Measurements from ENCODE around the gene PAIP1.
"Not testable (repeated sequence)": the region's sequence is repeated elsewhere in the genome, so short reads cannot be mapped to it uniquely, and the experiment has no call there.

Gene PAIP1

GRCh38 chr5:43514816-43515677 lies 41.8 kb downstream of the PAIP1 start, which contains the start of gene C5orf34:
TSS of gene C5orf34 (minus strand) at chr5:43515148. CDS start at chr5:43509339, 5,809 bp downstream.
- DNase-seq, result peak; percentile 97

- no peak for DNase-seq
Measured at GRCh38 chr5:43514471-43514815, 42.4 kb downstream of the PAIP1 start.

- DNase-seq, result no peak
Measured at GRCh38 chr5:43514025-43514424, 42.9 kb downstream of the PAIP1 start.

- DNase-seq, result not testable (repeated sequence)
Measured at GRCh38 chr5:43511062-43511461, 45.8 kb downstream of the PAIP1 start.

GRCh38 chr5:43498581-43498980 lies 58.3 kb downstream of the PAIP1 start:
- DNase-seq, result no peak

GRCh38 chr5:43497311-43498104 lies 59.4 kb downstream of the PAIP1 start:
- DNase-seq, result no peak

GRCh38 chr5:43491326-43491725 lies 65.6 kb downstream of the PAIP1 start:
- DNase-seq, result no peak

- no peak for DNase-seq
Measured at GRCh38 chr5:43486353-43486752, 70.5 kb downstream of the PAIP1 start.

- no peak for DNase-seq
Measured at GRCh38 chr5:43485406-43485805, 71.5 kb downstream of the PAIP1 start.

- peak; percentile 70 for DNase-seq
Measured at GRCh38 chr5:43484106-43484849, 72.6 kb downstream of the PAIP1 start.

- DNase-seq, result peak; percentile 75
Measured at GRCh38 chr5:43483298-43484105, 73.4 kb downstream of the PAIP1 start, which contains the start of gene TMEM267. TSS of gene TMEM267 (minus strand) at chr5:43483865. CDS start at chr5:43453969, 29,896 bp downstream.

- no peak for DNase-seq
Measured at GRCh38 chr5:43482490-43483297, 74.2 kb downstream of the PAIP1 start.
